Activated T-helper 1 cell treated with Interleukin-2 at 50 U/mL for 16 hours (primary cell): Measurements from ENCODE around the gene ST3GAL4.

Source experiments
- DNase-seq: peaks from one replicate; pipeline ENCODE4 v3.0.0-alpha.2; 2020; ENCODE audit warnings: low read depth

ST3GAL4 gene

DNA sequence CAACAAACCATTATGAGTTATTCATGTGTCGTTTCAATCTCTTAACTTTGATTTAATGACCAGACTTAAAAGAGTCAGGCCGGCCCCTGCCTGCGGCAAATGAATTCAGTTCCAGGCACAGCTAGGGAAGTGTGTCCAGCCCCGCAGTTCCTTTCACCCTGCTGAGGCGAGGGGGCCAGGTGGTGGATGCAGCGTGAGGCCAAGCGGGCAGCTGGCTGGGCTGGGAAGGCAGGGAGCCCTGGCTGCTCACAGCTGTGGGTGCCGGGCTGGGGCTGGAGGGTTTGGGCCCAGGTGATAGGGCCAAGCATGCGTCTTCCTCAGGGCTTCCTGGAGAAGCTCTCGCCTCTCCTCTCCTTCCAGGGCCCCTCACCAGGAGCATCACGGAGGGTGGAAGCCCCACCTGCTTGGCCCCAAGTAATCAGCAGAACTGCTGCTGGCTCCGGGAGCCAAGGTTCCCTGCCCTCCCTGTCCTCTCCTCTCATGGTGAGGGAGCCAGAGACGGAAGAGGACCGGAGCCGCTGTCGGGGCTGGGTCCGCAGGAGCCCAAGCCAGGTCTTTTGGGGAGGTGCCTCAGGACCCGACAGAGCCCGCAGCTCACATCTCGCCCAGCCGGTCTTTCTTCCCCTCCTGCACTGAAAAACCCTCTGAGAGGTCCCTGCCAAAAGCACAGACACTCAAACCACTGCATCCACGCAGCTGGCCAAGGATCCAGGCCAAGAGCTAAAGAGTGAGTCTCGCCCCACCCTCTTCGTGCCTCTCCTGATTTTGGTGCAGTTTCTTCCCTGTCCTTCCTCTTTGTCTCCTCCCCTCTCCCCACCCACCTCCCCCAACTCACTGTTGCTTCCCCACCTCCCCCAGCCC lies 97.0 kb downstream of the ST3GAL4 start:
- no peak for DNase-seq

DNA sequence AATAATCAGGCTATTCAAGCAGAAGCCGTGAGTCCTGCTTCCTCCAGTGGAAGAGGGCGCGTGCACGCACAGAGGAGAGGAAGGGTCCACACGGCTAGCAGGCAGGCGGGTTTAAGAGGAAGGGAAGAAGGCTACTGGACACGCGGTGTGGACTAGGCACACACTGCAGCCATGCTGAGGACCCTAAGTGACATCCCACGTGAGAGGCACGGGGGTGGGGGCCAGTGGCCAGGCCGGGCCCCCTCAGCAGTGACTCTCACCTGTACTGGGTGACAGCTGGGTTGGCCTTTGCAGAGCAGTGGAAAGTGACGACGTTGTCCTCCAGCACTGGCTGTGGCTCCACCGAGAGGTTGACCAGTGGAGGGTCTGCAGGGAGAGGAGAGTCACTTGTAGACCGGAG lies 100.6 kb downstream of the ST3GAL4 start:
- no peak for DNase-seq

- no peak for DNase-seq
These were observed 101.5 kb downstream of the ST3GAL4 start for GRCh38 chr11:126456783-126457542.

GRCh38 chr11:126457817-126458216 lies 102.3 kb downstream of the ST3GAL4 start:
- DNase-seq: no peak

DNA sequence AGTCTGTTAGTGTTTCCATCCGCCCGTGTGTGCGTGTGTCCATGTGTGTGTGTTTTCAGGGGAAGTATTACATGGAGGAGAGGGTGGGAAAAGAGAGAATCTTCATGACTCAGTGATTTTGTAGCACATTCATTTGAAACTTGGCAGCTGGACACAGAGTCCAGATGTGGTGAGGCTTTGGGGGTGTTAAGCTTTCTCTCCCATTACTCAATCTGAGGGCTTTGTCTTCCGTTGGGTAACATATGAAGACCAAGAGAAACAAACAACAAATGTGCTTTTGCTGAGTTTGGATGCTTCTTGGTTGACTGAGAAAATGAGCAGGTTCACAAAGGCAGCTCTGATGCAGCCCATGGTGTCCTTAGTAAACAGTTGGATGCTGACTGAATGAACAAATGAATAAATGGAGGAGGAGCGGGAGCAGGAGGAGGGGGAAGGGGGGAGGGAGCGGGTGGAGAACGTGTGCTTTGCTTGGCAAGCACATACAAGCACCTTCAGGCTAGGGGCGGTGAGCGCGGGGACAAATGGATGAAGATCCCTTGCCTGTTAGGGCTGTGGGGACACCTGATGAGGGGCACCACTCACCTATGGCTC lies 104.3 kb downstream of the ST3GAL4 start:
- DNase-seq: no peak

- DNase-seq: no peak
These were observed 105.1 kb downstream of the ST3GAL4 start for GRCh38 chr11:126460417-126461095.

DNA sequence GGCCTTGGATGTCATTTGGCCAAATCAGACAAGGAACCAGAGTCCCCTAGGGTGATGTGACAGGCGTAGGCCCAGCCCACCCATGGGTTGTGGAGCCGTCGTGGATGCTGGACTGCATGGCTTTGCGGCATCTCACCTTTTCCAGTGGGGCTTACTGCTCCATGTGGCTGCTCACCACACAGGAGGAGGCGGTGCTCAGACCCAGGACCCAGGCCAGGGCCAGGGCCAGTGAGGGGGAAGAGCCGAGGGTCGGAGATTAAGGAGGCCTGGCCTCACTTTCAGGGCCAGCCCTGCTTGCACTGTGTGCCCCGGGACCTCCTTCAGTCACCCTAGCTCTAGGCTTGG lies 105.6 kb downstream of the ST3GAL4 start:
- DNase-seq: no peak

GRCh38 chr11:126461996-126462395 lies 106.5 kb downstream of the ST3GAL4 start:
- DNase-seq: no peak

- no peak for DNase-seq
These were observed 106.9 kb downstream of the ST3GAL4 start for GRCh38 chr11:126462422-126462821.
